ENCODE data around the gene ZNF827. TPM values are rescaled to one million over a fixed set of nuclear protein-coding genes. Genes with fewer than 3 reads are reported as not detected.

The ZNF827 gene
- total RNA-seq, 4 donors from 2014 or later = 9.3 to 39.4 (median 20.3) TPM

- 50 to 60% methylated on average over 1 of the region's 1 CpG for WGBS, 2 donors (ENCODE audit: low coverage in 1 of 2)
- H3K9me3 ChIP-seq = no peaks in the 10 kb centered on the region
- TF ChIP-seq POLR2A (IDR thresholded peaks at IDR 0.05) (no peak), POLR2AphosphoS5 (IDR thresholded peaks at IDR 0.05) (no peak), CTCF (IDR thresholded peaks at IDR 0.05) (no peak), EP300 (IDR thresholded peaks at IDR 0.05) (no peak)
- no peak for ATAC-seq
- H3K27me3 ChIP-seq = no peaks in the 10 kb centered on the region
- H3K4me1 ChIP-seq = no peaks in the 10 kb centered on the region
- H3K27ac ChIP-seq = no peak overlapping the region
- H3K4me3 ChIP-seq = no peak overlapping the region
- peaks cover 0 to 31% of the 10 kb centered on the region in 2 donors for H3K36me3 ChIP-seq
Observed at GRCh38 chr4:145757188-145757587, 181.4 kb downstream of the ZNF827 start.

- Histone ChIP-seq H3K4me1 (no peaks in the 10 kb centered on the region), H3K36me3 (peaks cover 0 to 22% of the 10 kb centered on the region in 2 donors), H3K27me3 (no peaks in the 10 kb centered on the region), H3K27ac (no peak overlapping the region), H3K4me3 (no peak overlapping the region), H3K9me3 (no peaks in the 10 kb centered on the region)
- WGBS, 2 donors (ENCODE audit: low coverage in 1 of 2) = 100% methylated on average over 1 of the region's 1 CpG
- ATAC-seq = no peak
- no peak for TF ChIP-seq CTCF (IDR thresholded peaks at IDR 0.05)
- no peak for TF ChIP-seq POLR2A (IDR thresholded peaks at IDR 0.05)
- TF ChIP-seq EP300 (IDR thresholded peaks at IDR 0.05) = no peak
- no peak for TF ChIP-seq POLR2AphosphoS5 (IDR thresholded peaks at IDR 0.05)
Observed at GRCh38 chr4:145756244-145756643, 182.4 kb downstream of the ZNF827 start.

- ATAC-seq = no peak
Observed at GRCh38 chr4:145755802-145756201, 182.8 kb downstream of the ZNF827 start.

GRCh38 chr4:145743641-145744040, 195.0 kb downstream of the ZNF827 start:
- Histone ChIP-seq H3K27ac (no peak overlapping the region), H3K4me1 (peaks cover 0 to 18% (median 0%) of the 10 kb centered on the region in 3 donors), H3K27me3 (no peaks in the 10 kb centered on the region), H3K9me3 (no peaks in the 10 kb centered on the region), H3K36me3 (no peaks in the 10 kb centered on the region), H3K4me3 (no peak overlapping the region)
- TF ChIP-seq POLR2A (IDR thresholded peaks at IDR 0.05) (no peak), CTCF (IDR thresholded peaks at IDR 0.05) (no peak), POLR2AphosphoS5 (IDR thresholded peaks at IDR 0.05) (no peak), EP300 (IDR thresholded peaks at IDR 0.05) (no peak)
- no peak for ATAC-seq
- WGBS, 2 donors (ENCODE audit: low coverage in 1 of 2) = 89 to 97% methylated on average over 1 to 2 of the region's 2 CpGs

More at GRCh38 chr4:145755802-145756201, 182.8 kb downstream of the ZNF827 start:
- Histone ChIP-seq H3K4me1 (no peaks in the 10 kb centered on the region), H3K9me3 (no peaks in the 10 kb centered on the region), H3K36me3 (peaks cover 0 to 17% of the 10 kb centered on the region in 2 donors), H3K27me3 (no peaks in the 10 kb centered on the region), H3K27ac (no peak overlapping the region), H3K4me3 (no peak overlapping the region)
- whole genome bisulfite sequencing, 2 donors (ENCODE audit: low coverage in 1 of 2) = 76 to 86% methylated on average over 1 to 2 of the region's 2 CpGs
- no peak for TF ChIP-seq CTCF (IDR thresholded peaks at IDR 0.05)
- no peak for TF ChIP-seq POLR2A (IDR thresholded peaks at IDR 0.05)
- TF ChIP-seq EP300 (IDR thresholded peaks at IDR 0.05) = no peak
- TF ChIP-seq POLR2AphosphoS5 (IDR thresholded peaks at IDR 0.05) = no peak

- no peak for TF ChIP-seq POLR2A (IDR thresholded peaks at IDR 0.05)
- TF ChIP-seq EP300 (IDR thresholded peaks at IDR 0.05) = no peak
- TF ChIP-seq CTCF (IDR thresholded peaks at IDR 0.05) = no peak
- no peak for TF ChIP-seq POLR2AphosphoS5 (IDR thresholded peaks at IDR 0.05)
- Histone ChIP-seq H3K9me3 (no peaks in the 10 kb centered on the region), H3K4me3 (no peak overlapping the region), H3K27ac (no peak overlapping the region), H3K27me3 (no peaks in the 10 kb centered on the region), H3K4me1 (peaks cover 2 to 36% (median 6%) of the 10 kb centered on the region in 3 donors), H3K36me3 (no peaks in the 10 kb centered on the region)
- 48 to 57% methylated on average over 2 of the region's 2 CpGs for WGBS, 2 donors (ENCODE audit: low coverage in 1 of 2)
- ATAC-seq = no peak
Observed at GRCh38 chr4:145740806-145741205, 197.8 kb downstream of the ZNF827 start.

All from gastroesophageal sphincter (tissue), 4 donors.